Neural cell (in vitro differentiated cells): ENCODE measurements around the gene GMDS. TPM values are rescaled to one million over a fixed set of nuclear protein-coding genes. Genes with fewer than 3 reads are reported as not detected.

Experiments
- H2AFZ ChIP-seq: fragments of 200-600, 300-800 bp; sonication (generic), shearing (Covaris generic); 2 replicates; pipeline ENCODE4 v1.6.0; 2014; ENCODE audit warnings: low read depth, mild to moderate bottlenecking, antibody characterized with exemption, low read length, moderate library complexity
- H3F3A ChIP-seq: fragments of 200-600 bp; shearing (Covaris generic); 2 replicates; pipeline ENCODE4 v1.6.1; 2016; ENCODE audit warnings: mild to moderate bottlenecking, moderate library complexity, mixed read lengths, antibody characterized with exemption, low read length; ENCODE audit not compliant: insufficient read depth, poor library complexity, severe bottlenecking
- H3K27ac ChIP-seq: fragments of 200-600, 300-800 bp; sonication (generic), shearing (Covaris generic); 2 replicates; pipeline ENCODE4 v1.5.1; 2014; ENCODE audit warnings: mild to moderate bottlenecking, low read length, moderate library complexity
- H3K27me3 ChIP-seq: fragments of 300-800, 200-600 bp; sonication (generic), shearing (Covaris generic); 2 replicates; pipeline ENCODE4 v1.6.0; 2014; ENCODE audit warnings: mild to moderate bottlenecking, low read depth, low read length, moderate library complexity; ENCODE audit not compliant: insufficient read depth
- H3K36me3 ChIP-seq: fragments of 300-800, 200-600 bp; sonication (generic), shearing (Covaris generic); 2 replicates; pipeline ENCODE4 v1.5.1; 2014; ENCODE audit warnings: mild to moderate bottlenecking, antibody characterized with exemption, low read length, moderate library complexity; ENCODE audit not compliant: insufficient read depth
- H3K4me2 ChIP-seq: fragments of 300-800, 200-600 bp; sonication (generic), shearing (Covaris generic); 2 replicates; pipeline ENCODE4 v1.6.0; 2014; ENCODE audit warnings: mild to moderate bottlenecking, low read length
- H3K4me3 ChIP-seq: fragments of 300-800, 200-600 bp; sonication (generic), shearing (Covaris generic); 2 replicates; pipeline ENCODE4 v1.5.1; 2014; ENCODE audit warnings: mild to moderate bottlenecking, low read length, moderate library complexity
- H3K79me2 ChIP-seq: fragments of 200-600 bp; shearing (Covaris generic); replicated peaks from 2 replicates; pipeline ENCODE4 v1.6.0; 2014; ENCODE audit warnings: mild to moderate bottlenecking, low read length, moderate library complexity; ENCODE audit not compliant: insufficient read depth
- H3K9ac ChIP-seq: fragments of 300-800, 200-600 bp; sonication (generic), shearing (Covaris generic); 2 replicates; pipeline ENCODE4 v1.6.1; 2016; ENCODE audit warnings: mild to moderate bottlenecking, low read length, mixed read lengths
- H3K9me2 ChIP-seq: fragments of 200-600 bp; shearing (Covaris generic); 2 replicates; pipeline ENCODE4 v1.6.1; 2016; ENCODE audit warnings: mild to moderate bottlenecking, low read length, mixed read lengths; ENCODE audit not compliant: insufficient read depth
- H3K9me3 ChIP-seq: fragments of 200-600, 300-800 bp; sonication (generic), shearing (Covaris generic); 2 replicates; pipeline ENCODE4 v1.6.1; 2016; ENCODE audit warnings: mild to moderate bottlenecking, mixed run types, low read length, moderate library complexity, mixed read lengths
- H4K20me1 ChIP-seq: fragments of 200-600 bp; shearing (Covaris generic); 2 replicates; pipeline ENCODE4 v1.6.1; 2016; ENCODE audit warnings: mild to moderate bottlenecking, mixed run types; ENCODE audit not compliant: insufficient read depth
- EP300 ChIP-seq: fragments of 450-650 bp; conservative IDR thresholded peaks from 2 replicates; pipeline ENCODE4 v1.6.1; 2014; ENCODE audit warnings: antibody characterized with exemption, mild to moderate bottlenecking, moderate library complexity; ENCODE audit not compliant: poor library complexity, severe bottlenecking
- EZH2 ChIP-seq: fragments of 200-600, 300-800 bp; shearing (Covaris generic), sonication (generic); IDR thresholded peaks from 2 replicates; pipeline ENCODE4 v1.6.1; 2014; ENCODE audit warnings: antibody characterized with exemption, low read length, borderline replicate concordance, mild to moderate bottlenecking; ENCODE audit not compliant: insufficient read depth, poor library complexity, severe bottlenecking
- MXI1 ChIP-seq: fragments of 450-650 bp; conservative IDR thresholded peaks from 2 replicates; pipeline ENCODE4 v1.6.1; 2014; ENCODE audit warnings: antibody characterized with exemption, mild to moderate bottlenecking; ENCODE audit not compliant: poor library complexity, severe bottlenecking
- POLR2AphosphoS5 ChIP-seq: IDR thresholded peaks from 2 replicates; pipeline ENCODE4 v1.6.1; 2012
- RAD21 ChIP-seq: fragments of 450-650 bp; conservative IDR thresholded peaks from 2 replicates; pipeline ENCODE4 v1.6.1; 2014; ENCODE audit warnings: antibody characterized with exemption, mild to moderate bottlenecking, moderate library complexity
- SMC3 ChIP-seq: fragments of 450-650 bp; conservative IDR thresholded peaks from 2 replicates; pipeline ENCODE4 v1.6.1; 2014; ENCODE audit warnings: antibody characterized with exemption, mild to moderate bottlenecking, moderate library complexity; ENCODE audit not compliant: poor library complexity
- TAF1 ChIP-seq: IDR thresholded peaks from 2 replicates; pipeline ENCODE4 v1.6.1; 2012; ENCODE audit warnings: low read depth
- polyA plus RNA-seq: library from polyadenylated mRNA; depleted of rRNA; stranded (reverse); fragments of >200 nt; gene quantifications from 2 replicates; pipeline ENCODE4 v1.2.3, GENCODE V29; 2014
- TF ChIP-seq, protein P1 (sequence below): IDR thresholded peaks from 2 replicates; pipeline ENCODE4 v1.6.1; 2012; ENCODE audit warnings: borderline replicate concordance
- TF ChIP-seq, protein P2 (sequence below): fragments of 450-650 bp; IDR thresholded peaks from 2 replicates; pipeline ENCODE4 v1.5.1; 2014; ENCODE audit warnings: antibody characterized with exemption, mild to moderate bottlenecking, moderate library complexity; ENCODE audit not compliant: poor library complexity, severe bottlenecking

The GMDS gene
- polyA plus RNA-seq, 1 donor from 2014 or later: 11.4 TPM

DNA sequence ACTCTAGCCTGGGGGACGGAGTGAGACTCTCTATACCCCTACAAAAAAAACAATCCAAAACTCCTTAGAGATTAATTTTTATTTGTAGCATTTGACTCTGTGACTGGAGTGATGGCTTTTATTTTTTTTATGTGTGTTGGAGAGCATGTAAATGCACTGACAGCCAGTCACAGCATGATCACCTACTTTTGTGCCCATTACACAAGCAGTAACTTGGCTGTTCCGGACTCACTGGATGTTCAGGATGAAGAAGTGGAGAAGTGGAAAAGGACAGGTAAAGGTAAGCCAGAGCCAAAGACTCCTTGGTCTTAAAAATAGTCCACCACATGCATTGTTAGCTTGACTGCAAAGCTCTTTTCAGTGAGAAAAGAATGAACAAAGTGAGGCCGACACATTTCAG lies 413.0 kb downstream of the GMDS start:
- no peaks in the 10 kb centered on the region for H3K36me3 ChIP-seq
- H3K9me2 ChIP-seq: no peaks in the 10 kb centered on the region
- H3K9me3 ChIP-seq: no peaks in the 10 kb centered on the region
- H3K4me2 ChIP-seq: no peak overlapping the region
- no peak overlapping the region for H3K4me3 ChIP-seq
- H3K79me2 ChIP-seq: no peaks in the 10 kb centered on the region
- no peak overlapping the region for H3K9ac ChIP-seq
- TF ChIP-seq MXI1 (no peak), EZH2 (no peak), SMC3 (no peak), POLR2AphosphoS5 (no peak), EP300 (no peak), RAD21 (no peak), TAF1 (no peak)
- TF ChIP-seq, protein P1, sequence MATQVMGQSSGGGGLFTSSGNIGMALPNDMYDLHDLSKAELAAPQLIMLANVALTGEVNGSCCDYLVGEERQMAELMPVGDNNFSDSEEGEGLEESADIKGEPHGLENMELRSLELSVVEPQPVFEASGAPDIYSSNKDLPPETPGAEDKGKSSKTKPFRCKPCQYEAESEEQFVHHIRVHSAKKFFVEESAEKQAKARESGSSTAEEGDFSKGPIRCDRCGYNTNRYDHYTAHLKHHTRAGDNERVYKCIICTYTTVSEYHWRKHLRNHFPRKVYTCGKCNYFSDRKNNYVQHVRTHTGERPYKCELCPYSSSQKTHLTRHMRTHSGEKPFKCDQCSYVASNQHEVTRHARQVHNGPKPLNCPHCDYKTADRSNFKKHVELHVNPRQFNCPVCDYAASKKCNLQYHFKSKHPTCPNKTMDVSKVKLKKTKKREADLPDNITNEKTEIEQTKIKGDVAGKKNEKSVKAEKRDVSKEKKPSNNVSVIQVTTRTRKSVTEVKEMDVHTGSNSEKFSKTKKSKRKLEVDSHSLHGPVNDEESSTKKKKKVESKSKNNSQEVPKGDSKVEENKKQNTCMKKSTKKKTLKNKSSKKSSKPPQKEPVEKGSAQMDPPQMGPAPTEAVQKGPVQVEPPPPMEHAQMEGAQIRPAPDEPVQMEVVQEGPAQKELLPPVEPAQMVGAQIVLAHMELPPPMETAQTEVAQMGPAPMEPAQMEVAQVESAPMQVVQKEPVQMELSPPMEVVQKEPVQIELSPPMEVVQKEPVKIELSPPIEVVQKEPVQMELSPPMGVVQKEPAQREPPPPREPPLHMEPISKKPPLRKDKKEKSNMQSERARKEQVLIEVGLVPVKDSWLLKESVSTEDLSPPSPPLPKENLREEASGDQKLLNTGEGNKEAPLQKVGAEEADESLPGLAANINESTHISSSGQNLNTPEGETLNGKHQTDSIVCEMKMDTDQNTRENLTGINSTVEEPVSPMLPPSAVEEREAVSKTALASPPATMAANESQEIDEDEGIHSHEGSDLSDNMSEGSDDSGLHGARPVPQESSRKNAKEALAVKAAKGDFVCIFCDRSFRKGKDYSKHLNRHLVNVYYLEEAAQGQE: no peak
- TF ChIP-seq, protein P2, sequence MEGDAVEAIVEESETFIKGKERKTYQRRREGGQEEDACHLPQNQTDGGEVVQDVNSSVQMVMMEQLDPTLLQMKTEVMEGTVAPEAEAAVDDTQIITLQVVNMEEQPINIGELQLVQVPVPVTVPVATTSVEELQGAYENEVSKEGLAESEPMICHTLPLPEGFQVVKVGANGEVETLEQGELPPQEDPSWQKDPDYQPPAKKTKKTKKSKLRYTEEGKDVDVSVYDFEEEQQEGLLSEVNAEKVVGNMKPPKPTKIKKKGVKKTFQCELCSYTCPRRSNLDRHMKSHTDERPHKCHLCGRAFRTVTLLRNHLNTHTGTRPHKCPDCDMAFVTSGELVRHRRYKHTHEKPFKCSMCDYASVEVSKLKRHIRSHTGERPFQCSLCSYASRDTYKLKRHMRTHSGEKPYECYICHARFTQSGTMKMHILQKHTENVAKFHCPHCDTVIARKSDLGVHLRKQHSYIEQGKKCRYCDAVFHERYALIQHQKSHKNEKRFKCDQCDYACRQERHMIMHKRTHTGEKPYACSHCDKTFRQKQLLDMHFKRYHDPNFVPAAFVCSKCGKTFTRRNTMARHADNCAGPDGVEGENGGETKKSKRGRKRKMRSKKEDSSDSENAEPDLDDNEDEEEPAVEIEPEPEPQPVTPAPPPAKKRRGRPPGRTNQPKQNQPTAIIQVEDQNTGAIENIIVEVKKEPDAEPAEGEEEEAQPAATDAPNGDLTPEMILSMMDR: no peak
- H3K27ac ChIP-seq: no peak overlapping the region
- H3K27me3 ChIP-seq: no peaks in the 10 kb centered on the region
- no peak overlapping the region for H2AFZ ChIP-seq
- H3F3A ChIP-seq: no peaks in the 10 kb centered on the region
- no peaks in the 10 kb centered on the region for H4K20me1 ChIP-seq

DNA sequence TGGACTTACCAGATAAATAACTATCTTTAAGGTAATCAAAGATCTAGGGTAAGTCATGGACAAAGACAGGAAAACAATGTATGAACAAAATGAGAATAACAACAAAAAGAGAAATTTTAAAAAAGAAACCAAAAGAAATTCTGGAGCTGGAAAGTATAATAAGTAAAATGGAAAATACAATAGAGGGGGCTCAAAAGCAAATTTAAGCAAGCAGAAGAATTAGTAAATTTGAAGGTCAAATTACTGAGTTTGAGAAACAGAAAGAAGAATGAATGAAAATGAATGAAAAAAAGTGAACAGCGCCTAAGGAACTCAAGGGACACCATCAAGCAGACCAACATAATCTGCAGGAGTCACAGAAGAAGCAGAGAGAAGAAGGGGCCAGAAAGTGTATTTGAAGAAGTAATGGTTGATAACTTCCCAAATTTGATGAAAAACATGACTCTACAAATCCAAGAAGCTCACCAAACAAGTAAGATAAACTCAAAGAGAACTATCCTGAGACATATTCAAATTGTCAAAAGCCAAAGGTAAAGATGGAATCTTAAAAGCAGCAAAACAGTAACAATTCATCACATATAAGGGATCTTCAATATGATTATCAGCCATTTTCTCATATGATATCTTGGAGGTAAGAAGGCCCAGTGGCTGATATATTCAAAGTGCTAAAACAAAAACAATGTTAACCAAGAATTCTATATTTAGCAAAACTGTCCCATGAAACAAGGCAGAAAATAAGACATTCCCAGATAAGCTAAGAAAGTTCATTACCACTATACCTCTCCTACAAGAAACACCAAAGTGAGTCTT lies 417.2 kb downstream of the GMDS start:
- H3K27me3 ChIP-seq: no peaks in the 10 kb centered on the region
- no peaks in the 10 kb centered on the region for H4K20me1 ChIP-seq
- TF ChIP-seq, protein P1: no peak
- TF ChIP-seq TAF1 (no peak), EP300 (no peak), MXI1 (no peak), POLR2AphosphoS5 (no peak), EZH2 (no peak), SMC3 (no peak), RAD21 (no peak)
- TF ChIP-seq, protein P2: no peak

More for the DNA sequence above, 417.2 kb downstream of the GMDS start:
- Histone ChIP-seq H3K9me2 (no peaks in the 10 kb centered on the region), H3K9ac (no peak overlapping the region), H3F3A (no peaks in the 10 kb centered on the region), H3K9me3 (no peaks in the 10 kb centered on the region), H3K27ac (no peak overlapping the region), H3K36me3 (no peaks in the 10 kb centered on the region), H3K4me2 (no peak overlapping the region), H2AFZ (no peak overlapping the region), H3K4me3 (no peak overlapping the region), H3K79me2 (no peaks in the 10 kb centered on the region)
